ENCODE data around the gene PRDM1. TPM values are rescaled to one million over a fixed set of nuclear protein-coding genes. Genes with fewer than 3 reads are reported as not detected.

PRDM1 gene
- total RNA-seq, 1 donor from 2014 or later, result 17.5 TPM

DNA sequence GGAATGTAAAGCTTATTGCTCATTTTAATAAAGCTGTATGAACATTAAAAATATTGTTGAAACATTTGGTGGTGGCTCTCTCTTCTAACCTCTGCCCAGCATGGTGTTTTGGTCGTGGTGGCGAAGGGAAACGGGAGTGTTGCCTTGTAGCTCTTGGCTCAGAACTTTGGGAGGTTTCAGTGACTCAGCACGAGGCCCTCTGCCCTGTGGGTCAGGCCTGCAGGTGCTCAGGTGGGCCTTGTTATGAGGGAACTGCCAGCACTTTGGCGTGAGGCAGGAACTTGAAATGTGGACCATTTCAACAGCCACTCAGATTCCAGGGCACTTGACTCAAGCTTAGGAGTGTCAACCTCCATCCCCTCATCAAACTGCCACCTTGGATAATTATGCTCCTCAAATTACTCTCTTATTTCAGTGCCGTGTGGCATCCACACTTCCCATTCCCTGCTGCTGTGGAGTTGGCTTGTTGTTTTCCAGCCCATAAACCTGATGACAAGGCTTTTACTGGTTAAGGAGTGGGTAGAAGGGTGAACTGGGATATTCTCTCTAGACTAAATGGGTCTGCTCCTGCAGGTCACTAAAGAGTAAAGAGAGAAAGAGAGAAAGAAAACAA is 36.3 kb downstream of the PRDM1 start:
- Histone ChIP-seq H3K4me1 (no peaks in the 10 kb centered on the region), H3K27ac (no peak overlapping the region), H3K9me3 (no peaks in the 10 kb centered on the region), H3K27me3 (no peaks in the 10 kb centered on the region), H3K36me3 (no peaks in the 10 kb centered on the region), H3K4me3 (no peak overlapping the region)
- DNase-seq (no peak), ATAC-seq (no peak)
- TF ChIP-seq CTCF (IDR thresholded peaks at IDR 0.05), result no peak
- intact Hi-C loops (cut with DNase I), result no loop called here

GRCh38 chr6:106122938-106123656 is 37.0 kb downstream of the PRDM1 start:
- intact Hi-C loops (cut with DNase I), result no loop called here
- no peaks in the 10 kb centered on the region for H3K4me1 ChIP-seq

GRCh38 chr6:106124015-106124414 is 37.9 kb downstream of the PRDM1 start:
- no peak for ATAC-seq
- TF ChIP-seq CTCF (IDR thresholded peaks at IDR 0.05), result no peak
- H3K9me3 ChIP-seq, result no peaks in the 10 kb centered on the region
- H3K4me1 ChIP-seq, result no peaks in the 10 kb centered on the region
- H3K4me3 ChIP-seq, result no peak overlapping the region
- no peak overlapping the region for H3K27ac ChIP-seq
- no peaks in the 10 kb centered on the region for H3K27me3 ChIP-seq
- intact Hi-C loops (cut with DNase I), result no loop called here
- H3K36me3 ChIP-seq, result no peaks in the 10 kb centered on the region
- no peak for DNase-seq

More at GRCh38 chr6:106122938-106123656, 37.0 kb downstream of the PRDM1 start:
- H3K27ac ChIP-seq, result no peak overlapping the region
- ATAC-seq (no peak), DNase-seq (no peak)
- TF ChIP-seq CTCF (IDR thresholded peaks at IDR 0.05), result no peak
- H3K36me3 ChIP-seq, result no peaks in the 10 kb centered on the region
- no peak overlapping the region for H3K4me3 ChIP-seq
- H3K27me3 ChIP-seq, result no peaks in the 10 kb centered on the region
- H3K9me3 ChIP-seq, result no peaks in the 10 kb centered on the region

- intact Hi-C loops (cut with DNase I), result no loop called here
- no peaks in the 10 kb centered on the region for H3K9me3 ChIP-seq
- H3K36me3 ChIP-seq, result no peaks in the 10 kb centered on the region
- ATAC-seq, result no peak
- no peaks in the 10 kb centered on the region for H3K4me1 ChIP-seq
- no peak overlapping the region for H3K27ac ChIP-seq
- no peak for DNase-seq
- no peak overlapping the region for H3K4me3 ChIP-seq
- TF ChIP-seq CTCF (IDR thresholded peaks at IDR 0.05), result no peak
- H3K27me3 ChIP-seq, result no peaks in the 10 kb centered on the region
Measured at GRCh38 chr6:106124437-106125430, 38.6 kb downstream of the PRDM1 start.

DNA sequence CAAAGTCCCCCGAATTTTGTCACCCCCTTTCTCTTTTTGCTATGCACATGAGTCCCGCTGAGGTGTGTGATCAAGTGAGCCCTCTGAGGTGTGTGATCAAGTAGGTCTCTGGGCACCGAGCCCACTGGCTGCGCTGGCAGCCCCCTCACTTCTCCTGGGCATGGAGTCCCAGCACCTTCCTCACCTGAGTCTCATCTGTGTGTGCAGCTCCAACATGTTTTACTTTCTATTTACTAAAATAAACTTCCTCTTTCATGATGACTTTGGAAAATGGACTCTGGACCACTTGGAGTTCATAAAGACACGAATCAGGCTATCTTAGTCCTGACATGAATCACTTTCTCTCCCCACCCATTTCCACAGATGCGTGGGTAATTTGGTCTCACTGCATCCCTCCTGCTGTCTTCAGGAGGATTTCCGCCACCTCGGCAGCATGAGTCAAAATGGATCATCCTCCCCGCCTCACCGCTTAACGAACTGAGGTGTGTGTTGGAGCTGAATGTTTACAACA is 39.8 kb downstream of the PRDM1 start:
- H3K27ac ChIP-seq, result no peak overlapping the region
- H3K27me3 ChIP-seq, result no peaks in the 10 kb centered on the region
- no peak overlapping the region for H3K4me3 ChIP-seq
- intact Hi-C loops (cut with DNase I), result no loop called here
- H3K4me1 ChIP-seq, result no peaks in the 10 kb centered on the region
- H3K36me3 ChIP-seq, result no peaks in the 10 kb centered on the region
- no peaks in the 10 kb centered on the region for H3K9me3 ChIP-seq
- DNase-seq (no peak), ATAC-seq (no peak)
- TF ChIP-seq CTCF (IDR thresholded peaks at IDR 0.05), result no peak

Measured in upper lobe of right lung (tissue), 1 donor.